ENCODE data around the gene AGAP1. TPM values are rescaled to one million over a fixed set of nuclear protein-coding genes. Genes with fewer than 3 reads are reported as not detected.

Gene AGAP1
- total RNA-seq, 1 experiment from 2014 or later = 56.4 TPM

DNA sequence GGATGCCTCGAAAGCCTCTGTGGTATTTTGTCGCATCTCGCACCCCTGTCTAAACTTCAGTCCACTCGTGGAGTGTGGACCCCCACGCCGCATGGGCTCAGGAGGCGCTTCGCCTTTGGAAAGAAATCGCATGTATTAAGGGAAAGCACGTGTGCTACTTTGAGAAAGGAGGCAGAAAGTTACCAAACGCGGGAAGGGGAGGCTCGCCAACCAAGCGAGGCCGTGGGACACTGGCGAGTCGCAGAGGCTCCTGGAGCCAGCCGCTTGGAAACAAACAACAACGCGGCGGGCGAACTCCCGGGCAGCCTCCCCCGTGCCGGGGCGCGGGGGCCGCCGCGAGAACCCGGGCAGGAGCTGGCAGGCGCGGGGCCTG is 455 bp upstream of the AGAP1 start:
- BruUV-seq (replicated peaks) = no TSS peak
- CTCF ChIA-PET = no interaction called here
- TF ChIP-seq, protein P1, sequence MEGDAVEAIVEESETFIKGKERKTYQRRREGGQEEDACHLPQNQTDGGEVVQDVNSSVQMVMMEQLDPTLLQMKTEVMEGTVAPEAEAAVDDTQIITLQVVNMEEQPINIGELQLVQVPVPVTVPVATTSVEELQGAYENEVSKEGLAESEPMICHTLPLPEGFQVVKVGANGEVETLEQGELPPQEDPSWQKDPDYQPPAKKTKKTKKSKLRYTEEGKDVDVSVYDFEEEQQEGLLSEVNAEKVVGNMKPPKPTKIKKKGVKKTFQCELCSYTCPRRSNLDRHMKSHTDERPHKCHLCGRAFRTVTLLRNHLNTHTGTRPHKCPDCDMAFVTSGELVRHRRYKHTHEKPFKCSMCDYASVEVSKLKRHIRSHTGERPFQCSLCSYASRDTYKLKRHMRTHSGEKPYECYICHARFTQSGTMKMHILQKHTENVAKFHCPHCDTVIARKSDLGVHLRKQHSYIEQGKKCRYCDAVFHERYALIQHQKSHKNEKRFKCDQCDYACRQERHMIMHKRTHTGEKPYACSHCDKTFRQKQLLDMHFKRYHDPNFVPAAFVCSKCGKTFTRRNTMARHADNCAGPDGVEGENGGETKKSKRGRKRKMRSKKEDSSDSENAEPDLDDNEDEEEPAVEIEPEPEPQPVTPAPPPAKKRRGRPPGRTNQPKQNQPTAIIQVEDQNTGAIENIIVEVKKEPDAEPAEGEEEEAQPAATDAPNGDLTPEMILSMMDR (IDR thresholded peaks at IDR 0.05; ENCODE audit: unreplicated experiment) = no peak
- peaks cover 43% of the 10 kb centered on the region for H3K36me3 Mint-ChIP-seq (ENCODE audit: insufficient read depth, unreplicated experiment)
- H3K4me1 Mint-ChIP-seq (ENCODE audit: low read depth, unreplicated experiment) = peaks cover 18% of the 10 kb centered on the region
- intact Hi-C loops (cut with micrococcal nuclease; ENCODE audit: unreplicated experiment) = loop anchor here (10.0 kb wide), 1 partner anchor 99 kb away; no protein-coding TSS in a partner anchor
- H3K9me3 Mint-ChIP-seq (ENCODE audit: low read depth, unreplicated experiment) = peaks cover 4% of the 10 kb centered on the region
- H3K27ac Mint-ChIP-seq (ENCODE audit: unreplicated experiment) = peak overlapping the region; percentile 18
- H3K4me3 Mint-ChIP-seq (ENCODE audit: low read depth, unreplicated experiment) = peak overlapping the region; percentile 73
- no peak for DNase-seq
- peaks cover 19% of the 10 kb centered on the region for H3K27me3 Mint-ChIP-seq (ENCODE audit: unreplicated experiment)

DNA sequence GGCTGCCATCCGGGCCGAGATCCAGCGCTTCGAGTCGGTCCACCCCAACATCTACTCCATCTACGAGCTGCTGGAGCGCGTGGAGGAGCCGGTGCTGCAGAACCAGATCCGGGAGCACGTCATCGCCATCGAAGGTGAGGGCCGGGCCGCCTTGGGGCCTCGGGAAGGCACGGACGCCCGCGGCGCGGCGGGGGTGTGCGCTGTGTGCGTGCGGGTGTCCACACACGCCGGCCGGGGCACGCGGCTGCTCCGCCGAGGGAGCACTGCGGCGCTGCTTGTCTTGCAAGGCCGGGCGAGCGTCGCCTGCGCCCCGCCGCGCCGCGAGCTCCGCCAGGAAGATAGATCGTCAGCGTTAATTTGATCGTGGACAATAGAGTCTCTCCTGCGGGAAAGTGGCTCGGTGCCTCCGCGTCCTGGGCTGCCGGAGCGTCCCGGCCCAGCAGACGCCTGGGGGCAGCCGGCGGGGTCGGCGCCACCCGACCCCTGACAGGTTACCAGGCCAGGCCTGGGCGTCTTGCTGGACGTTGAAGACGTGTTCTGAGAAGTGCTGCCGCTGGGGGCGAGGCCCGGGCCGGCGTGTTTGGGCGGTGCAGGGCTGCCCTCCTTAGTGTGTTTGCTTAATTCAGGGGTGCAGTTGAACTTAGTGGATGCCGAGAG is 1.0 kb downstream of the AGAP1 start:
- DNase-seq = peak; percentile 51
- Mint-ChIP-seq H3K4me1 (ENCODE audit: low read depth, unreplicated experiment) (peaks cover 23% of the 10 kb centered on the region), H3K9me3 (ENCODE audit: low read depth, unreplicated experiment) (peaks cover 4% of the 10 kb centered on the region), H3K27ac (ENCODE audit: unreplicated experiment) (peak overlapping the region; percentile 62), H3K36me3 (ENCODE audit: insufficient read depth, unreplicated experiment) (peaks cover 43% of the 10 kb centered on the region), H3K4me3 (ENCODE audit: low read depth, unreplicated experiment) (peak overlapping the region; percentile 79), H3K27me3 (ENCODE audit: unreplicated experiment) (peaks cover 11% of the 10 kb centered on the region)
- no TSS peak for BruUV-seq (replicated peaks)
- TF ChIP-seq, protein P1 (IDR thresholded peaks at IDR 0.05; ENCODE audit: unreplicated experiment) = no peak
- intact Hi-C loops (cut with micrococcal nuclease; ENCODE audit: unreplicated experiment) = loop anchor here (1.0 to 10.0 kb wide), 3 partner anchors 57 to 358 kb away; no protein-coding TSS in a partner anchor
- CTCF ChIA-PET = no interaction called here

DNA sequence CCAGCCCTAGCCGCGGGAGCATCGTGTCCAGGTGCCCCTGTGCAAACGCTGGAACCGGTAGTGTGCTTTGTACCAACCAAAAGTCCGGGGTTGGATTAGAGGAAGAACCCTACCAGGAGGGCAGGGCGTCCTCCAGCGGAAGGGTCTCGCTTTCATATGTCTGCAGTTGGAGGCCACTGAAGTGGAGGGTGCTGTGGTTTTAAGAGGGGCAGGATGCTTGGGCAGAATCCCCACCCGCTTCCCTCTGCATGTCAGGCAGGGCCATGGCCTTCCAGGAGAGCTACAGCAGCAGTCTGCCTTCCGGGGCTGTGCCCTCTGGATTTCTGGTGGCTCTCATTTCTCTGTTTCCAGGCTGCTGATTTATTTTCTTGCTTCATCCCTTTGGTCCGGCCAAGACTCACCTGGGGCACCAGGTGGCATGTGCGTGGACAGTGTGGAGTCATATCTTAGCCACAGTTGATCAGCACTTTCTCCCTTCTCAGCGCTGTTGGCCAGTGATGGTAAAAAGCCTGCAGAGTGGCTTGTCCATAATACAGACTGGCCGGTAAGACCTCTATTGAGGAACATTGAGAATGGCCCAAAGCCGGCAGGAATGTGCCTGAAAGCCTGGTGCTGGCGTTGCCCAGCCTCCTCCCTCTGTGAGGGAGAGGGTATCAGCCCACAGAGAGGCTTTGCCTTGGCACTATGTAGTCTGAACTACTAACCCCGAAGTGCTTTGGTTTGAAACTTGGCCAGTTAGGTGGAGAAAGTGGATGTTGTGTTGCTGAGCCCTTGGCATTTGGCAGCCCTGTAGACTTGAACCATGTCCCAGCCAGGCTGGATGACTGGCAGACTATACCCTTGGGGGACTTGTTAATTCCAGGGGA is 1.8 kb downstream of the AGAP1 start:
- Mint-ChIP-seq H3K4me1 (ENCODE audit: low read depth, unreplicated experiment) (peaks cover 30% of the 10 kb centered on the region), H3K4me3 (ENCODE audit: low read depth, unreplicated experiment) (peak overlapping the region; percentile 79), H3K36me3 (ENCODE audit: insufficient read depth, unreplicated experiment) (peaks cover 43% of the 10 kb centered on the region), H3K9me3 (ENCODE audit: low read depth, unreplicated experiment) (peaks cover 2% of the 10 kb centered on the region), H3K27me3 (ENCODE audit: unreplicated experiment) (peaks cover 3% of the 10 kb centered on the region), H3K27ac (ENCODE audit: unreplicated experiment) (peak overlapping the region; percentile 62)
- intact Hi-C loops (cut with micrococcal nuclease; ENCODE audit: unreplicated experiment) = loop anchor here (1.0 to 10.0 kb wide), 3 partner anchors 57 to 359 kb away; no protein-coding TSS in a partner anchor
- DNase-seq = no peak
- BruUV-seq (replicated peaks) = no TSS peak
- TF ChIP-seq, protein P1 (IDR thresholded peaks at IDR 0.05; ENCODE audit: unreplicated experiment) = no peak
- CTCF ChIA-PET = interaction anchor here (0.7 kb wide), 1 partner anchor 1946 kb away, joined by 3 read pairs; no protein-coding TSS in a partner anchor

DNA sequence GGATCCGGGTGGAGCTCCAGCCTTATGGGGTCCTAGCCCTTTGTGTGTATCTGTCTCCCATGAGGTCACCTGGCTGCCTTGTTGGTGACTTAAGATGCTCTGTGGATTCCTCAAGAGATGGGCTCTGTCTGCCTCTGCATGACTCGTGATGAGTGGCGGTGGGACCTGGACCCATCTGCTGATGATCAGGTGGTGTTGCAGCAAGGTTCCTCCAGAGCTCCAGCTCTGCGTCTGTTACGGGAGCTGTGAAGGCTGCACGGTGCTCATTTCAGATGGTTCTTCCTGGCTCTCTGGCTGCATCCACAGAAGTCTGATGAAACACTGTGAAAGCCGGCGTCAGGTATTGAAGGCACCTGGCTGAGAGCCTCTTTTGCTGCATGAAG is 2.4 kb downstream of the AGAP1 start:
- Mint-ChIP-seq H3K27ac (ENCODE audit: unreplicated experiment) (peak overlapping the region; percentile 62), H3K27me3 (ENCODE audit: unreplicated experiment) (no peaks in the 10 kb centered on the region), H3K36me3 (ENCODE audit: insufficient read depth, unreplicated experiment) (peaks cover 43% of the 10 kb centered on the region), H3K4me1 (ENCODE audit: low read depth, unreplicated experiment) (peaks cover 37% of the 10 kb centered on the region), H3K9me3 (ENCODE audit: low read depth, unreplicated experiment) (peaks cover 2% of the 10 kb centered on the region), H3K4me3 (ENCODE audit: low read depth, unreplicated experiment) (peak overlapping the region; percentile 79)
- peak; percentile 13 for DNase-seq
- intact Hi-C loops (cut with micrococcal nuclease; ENCODE audit: unreplicated experiment) = loop anchor here (10.0 kb wide), 1 partner anchor 101 kb away; no protein-coding TSS in a partner anchor
- BruUV-seq (replicated peaks) = no TSS peak
- CTCF ChIA-PET = interaction anchor here (0.7 kb wide), 1 partner anchor 1945 kb away, joined by 3 read pairs; no protein-coding TSS in a partner anchor
- TF ChIP-seq, protein P1 (IDR thresholded peaks at IDR 0.05; ENCODE audit: unreplicated experiment) = no peak

Data from Calu3 (cell line).